ENCODE results near the gene TSBP1. TPM values are rescaled to one million over a fixed set of nuclear protein-coding genes. Genes with fewer than 3 reads are reported as not detected.
A peak's percentile ranks its signal among the peaks of the same experiment; 100 is the strongest.

Gene TSBP1
- polyA plus RNA-seq, 6 donors from 2014 or later, result not detected

- DNase-seq, result no peak
- no peak overlapping the region for H3K4me3 Mint-ChIP-seq
- no peaks in the 10 kb centered on the region for H3K36me3 Mint-ChIP-seq
- H3K9me3 Mint-ChIP-seq, result no peaks in the 10 kb centered on the region
- no peak for ATAC-seq (ENCODE audit: low read depth in 2 of 2)
- peaks cover 11 to 12% (median 11%) of the 10 kb centered on the region in 3 donors for H3K4me1 Mint-ChIP-seq
- peaks cover 0 to 16% (median 4%) of the 10 kb centered on the region in 3 donors for H3K27me3 Mint-ChIP-seq
- peak overlapping the region in 1 of 6 donors; percentile 60 for H3K27ac Mint-ChIP-seq
These were observed 24.3 kb upstream of the TSBP1 start for GRCh38 chr6:32396028-32396427.

GRCh38 chr6:32393665-32394420 lies 22.1 kb upstream of the TSBP1 start:
- ATAC-seq (ENCODE audit: low read depth in 2 of 2) (peak in 1 of 2 donors; percentile 75), DNase-seq (no peak)
- peak overlapping the region in 3 of 6 donors; percentile 20 to 40 (median 30) for H3K27ac Mint-ChIP-seq
- peaks cover 5 to 18% (median 6%) of the 10 kb centered on the region in 3 donors for H3K27me3 Mint-ChIP-seq
- H3K4me3 Mint-ChIP-seq, result peak overlapping the region in 1 of 8 donors; percentile 23
- no peaks in the 10 kb centered on the region for H3K36me3 Mint-ChIP-seq
- H3K4me1 Mint-ChIP-seq, result peaks cover 11 to 12% (median 11%) of the 10 kb centered on the region in 3 donors
- H3K9me3 Mint-ChIP-seq, result no peaks in the 10 kb centered on the region

GRCh38 chr6:32391505-32391904 lies 19.8 kb upstream of the TSBP1 start:
- DNase-seq (no peak), ATAC-seq (ENCODE audit: low read depth in 2 of 2) (no peak)
- Mint-ChIP-seq H3K4me3 (no peak overlapping the region), H3K27me3 (peaks cover 7 to 37% (median 8%) of the 10 kb centered on the region in 3 donors), H3K9me3 (no peaks in the 10 kb centered on the region), H3K4me1 (peaks cover 12 to 19% (median 16%) of the 10 kb centered on the region in 3 donors), H3K27ac (no peak overlapping the region), H3K36me3 (no peaks in the 10 kb centered on the region)

- peaks cover 4 to 12% (median 11%) of the 10 kb centered on the region in 3 donors for H3K4me1 Mint-ChIP-seq
- peaks cover 6 to 27% (median 7%) of the 10 kb centered on the region in 3 donors for H3K27me3 Mint-ChIP-seq
- no peaks in the 10 kb centered on the region for H3K9me3 Mint-ChIP-seq
- DNase-seq (no peak), ATAC-seq (ENCODE audit: low read depth in 2 of 2) (no peak)
- H3K27ac Mint-ChIP-seq, result peak overlapping the region in 1 of 6 donors; percentile 32
- no peaks in the 10 kb centered on the region for H3K36me3 Mint-ChIP-seq
- H3K4me3 Mint-ChIP-seq, result no peak overlapping the region
These were observed 16.1 kb upstream of the TSBP1 start for GRCh38 chr6:32387589-32388340.

GRCh38 chr6:32386040-32386439 lies 14.3 kb upstream of the TSBP1 start:
- Mint-ChIP-seq H3K27me3 (peaks cover 5 to 27% (median 7%) of the 10 kb centered on the region in 3 donors), H3K4me3 (no peak overlapping the region), H3K36me3 (no peaks in the 10 kb centered on the region), H3K9me3 (no peaks in the 10 kb centered on the region), H3K4me1 (peaks cover 5 to 18% (median 16%) of the 10 kb centered on the region in 3 donors), H3K27ac (no peak overlapping the region)
- no peak for DNase-seq
- no peak for ATAC-seq (ENCODE audit: low read depth in 2 of 2)

GRCh38 chr6:32382757-32383420 lies 11.2 kb upstream of the TSBP1 start:
- peak in 1 of 2 donors; percentile 69 for ATAC-seq (ENCODE audit: low read depth in 2 of 2)
- H3K27me3 Mint-ChIP-seq, result peaks cover 0 to 16% (median 0%) of the 10 kb centered on the region in 3 donors

GRCh38 chr6:32379545-32379944 lies 7.8 kb upstream of the TSBP1 start:
- no peak overlapping the region for H3K27ac Mint-ChIP-seq
- DNase-seq (no peak), ATAC-seq (ENCODE audit: low read depth in 2 of 2) (peak in 1 of 2 donors; percentile 51)
- no peaks in the 10 kb centered on the region for H3K36me3 Mint-ChIP-seq
- no peaks in the 10 kb centered on the region for H3K9me3 Mint-ChIP-seq
- peak overlapping the region in 1 of 8 donors; percentile 2 for H3K4me3 Mint-ChIP-seq
- H3K27me3 Mint-ChIP-seq, result peaks cover 0 to 9% (median 7%) of the 10 kb centered on the region in 3 donors
- peaks cover 10 to 22% (median 12%) of the 10 kb centered on the region in 3 donors for H3K4me1 Mint-ChIP-seq

More at GRCh38 chr6:32382757-32383420, 11.2 kb upstream of the TSBP1 start:
- H3K4me3 Mint-ChIP-seq, result no peak overlapping the region
- no peaks in the 10 kb centered on the region for H3K36me3 Mint-ChIP-seq
- peak overlapping the region in 3 of 6 donors; percentile 1 to 79 (median 55) for H3K27ac Mint-ChIP-seq
- no peak for DNase-seq
- peaks cover 5 to 22% (median 13%) of the 10 kb centered on the region in 3 donors for H3K4me1 Mint-ChIP-seq
- no peaks in the 10 kb centered on the region for H3K9me3 Mint-ChIP-seq

- DNase-seq, result no peak
- Mint-ChIP-seq H3K9me3 (no peaks in the 10 kb centered on the region), H3K27ac (no peak overlapping the region), H3K4me3 (no peak overlapping the region), H3K27me3 (peaks cover 0 to 9% (median 7%) of the 10 kb centered on the region in 3 donors), H3K4me1 (peaks cover 4 to 13% (median 5%) of the 10 kb centered on the region in 3 donors), H3K36me3 (no peaks in the 10 kb centered on the region)
- ATAC-seq (ENCODE audit: low read depth in 2 of 2), result no peak
These were observed 4.2 kb upstream of the TSBP1 start for GRCh38 chr6:32375739-32376529.

- Mint-ChIP-seq H3K36me3 (no peaks in the 10 kb centered on the region), H3K4me1 (peaks cover 1 to 2% (median 2%) of the 10 kb centered on the region in 3 donors), H3K27me3 (peaks cover 2 to 16% (median 10%) of the 10 kb centered on the region in 3 donors)
These were observed 474 bp downstream of the TSBP1 start for GRCh38 chr6:32371229-32371628.

GRCh38 chr6:32370505-32370904 lies 1.2 kb downstream of the TSBP1 start:
- Mint-ChIP-seq H3K9me3 (peaks cover 0 to 2% (median 0%) of the 10 kb centered on the region in 7 donors), H3K27me3 (peaks cover 0 to 17% (median 10%) of the 10 kb centered on the region in 3 donors), H3K27ac (peak overlapping the region in 1 of 6 donors; percentile 90), H3K4me3 (no peak overlapping the region), H3K36me3 (no peaks in the 10 kb centered on the region), H3K4me1 (no peaks in the 10 kb centered on the region)
- DNase-seq, result no peak
- ATAC-seq (ENCODE audit: low read depth in 2 of 2), result no peak

More at GRCh38 chr6:32371229-32371628, 474 bp downstream of the TSBP1 start:
- peaks cover 0 to 2% (median 0%) of the 10 kb centered on the region in 7 donors for H3K9me3 Mint-ChIP-seq
- no peak for ATAC-seq (ENCODE audit: low read depth in 2 of 2)
- H3K27ac Mint-ChIP-seq, result peak overlapping the region in 1 of 6 donors; percentile 78
- DNase-seq, result no peak
- no peak overlapping the region for H3K4me3 Mint-ChIP-seq

- ATAC-seq (ENCODE audit: low read depth in 2 of 2) (no peak), DNase-seq (no peak)
- H3K4me3 Mint-ChIP-seq, result no peak overlapping the region
- peaks cover 0 to 2% (median 0%) of the 10 kb centered on the region in 7 donors for H3K9me3 Mint-ChIP-seq
- H3K27ac Mint-ChIP-seq, result no peak overlapping the region
- H3K36me3 Mint-ChIP-seq, result no peaks in the 10 kb centered on the region
- no peaks in the 10 kb centered on the region for H3K4me1 Mint-ChIP-seq
- H3K27me3 Mint-ChIP-seq, result peaks cover 0 to 22% (median 10%) of the 10 kb centered on the region in 3 donors
These were observed 2.0 kb downstream of the TSBP1 start for GRCh38 chr6:32369660-32370059.

- peaks cover 0 to 35% (median 10%) of the 10 kb centered on the region in 3 donors for H3K27me3 Mint-ChIP-seq
- no peak overlapping the region for H3K4me3 Mint-ChIP-seq
- no peak overlapping the region for H3K27ac Mint-ChIP-seq
- H3K36me3 Mint-ChIP-seq, result no peaks in the 10 kb centered on the region
- DNase-seq, result no peak
- H3K4me1 Mint-ChIP-seq, result no peaks in the 10 kb centered on the region
- peaks cover 0 to 5% (median 2%) of the 10 kb centered on the region in 7 donors for H3K9me3 Mint-ChIP-seq
- ATAC-seq (ENCODE audit: low read depth in 2 of 2), result no peak
These were observed 4.1 kb downstream of the TSBP1 start for GRCh38 chr6:32367644-32368043.
